GM19438 (cell line): ENCODE data around the gene ORAI2.
"Not testable (repeated sequence)": the region's sequence is repeated elsewhere in the genome, so short reads cannot be mapped to it uniquely, and the experiment has no call there.

ENCODE experiments used
- ATAC-seq: cut with Tn5 transposase; IDR thresholded peaks from one replicate; pipeline ENCODE4 v1.9.1; 2021; ENCODE audit warnings: low read depth; ENCODE audit not compliant: unreplicated experiment

The ORAI2 gene

GRCh38 chr7:102468478-102469350 lies 35.3 kb downstream of the ORAI2 start:
- ATAC-seq, result no peak

DNA sequence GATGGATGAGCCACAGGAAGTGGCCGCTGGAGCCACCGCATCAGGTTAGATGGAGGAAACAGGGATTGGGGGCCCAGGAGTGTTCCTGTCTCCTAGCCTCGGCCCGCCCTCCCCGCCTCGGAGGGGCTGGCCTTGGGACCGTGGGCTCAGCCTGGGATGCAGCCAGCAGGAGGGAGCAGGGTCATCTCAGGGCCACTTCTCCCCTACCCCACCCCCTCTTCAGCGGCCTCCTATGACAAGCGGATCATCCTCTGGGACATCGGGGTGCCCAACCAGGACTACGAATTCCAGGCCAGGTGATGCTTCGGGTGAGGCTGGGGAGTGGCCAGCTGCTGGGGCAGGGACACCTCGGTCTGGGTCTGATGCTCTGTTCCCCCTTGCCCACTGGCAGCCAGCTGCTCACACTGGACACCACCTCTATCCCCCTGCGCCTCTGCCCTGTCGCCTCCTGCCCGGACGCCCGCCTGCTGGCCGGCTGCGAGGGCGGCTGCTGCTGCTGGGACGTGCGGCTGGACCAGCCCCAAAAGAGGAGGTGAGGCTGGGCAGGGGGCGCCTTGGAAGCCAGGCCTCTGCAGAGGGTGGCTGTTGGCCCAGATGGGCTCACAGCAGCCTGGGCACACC lies 36.1 kb downstream of the ORAI2 start:
- no peak for ATAC-seq

DNA sequence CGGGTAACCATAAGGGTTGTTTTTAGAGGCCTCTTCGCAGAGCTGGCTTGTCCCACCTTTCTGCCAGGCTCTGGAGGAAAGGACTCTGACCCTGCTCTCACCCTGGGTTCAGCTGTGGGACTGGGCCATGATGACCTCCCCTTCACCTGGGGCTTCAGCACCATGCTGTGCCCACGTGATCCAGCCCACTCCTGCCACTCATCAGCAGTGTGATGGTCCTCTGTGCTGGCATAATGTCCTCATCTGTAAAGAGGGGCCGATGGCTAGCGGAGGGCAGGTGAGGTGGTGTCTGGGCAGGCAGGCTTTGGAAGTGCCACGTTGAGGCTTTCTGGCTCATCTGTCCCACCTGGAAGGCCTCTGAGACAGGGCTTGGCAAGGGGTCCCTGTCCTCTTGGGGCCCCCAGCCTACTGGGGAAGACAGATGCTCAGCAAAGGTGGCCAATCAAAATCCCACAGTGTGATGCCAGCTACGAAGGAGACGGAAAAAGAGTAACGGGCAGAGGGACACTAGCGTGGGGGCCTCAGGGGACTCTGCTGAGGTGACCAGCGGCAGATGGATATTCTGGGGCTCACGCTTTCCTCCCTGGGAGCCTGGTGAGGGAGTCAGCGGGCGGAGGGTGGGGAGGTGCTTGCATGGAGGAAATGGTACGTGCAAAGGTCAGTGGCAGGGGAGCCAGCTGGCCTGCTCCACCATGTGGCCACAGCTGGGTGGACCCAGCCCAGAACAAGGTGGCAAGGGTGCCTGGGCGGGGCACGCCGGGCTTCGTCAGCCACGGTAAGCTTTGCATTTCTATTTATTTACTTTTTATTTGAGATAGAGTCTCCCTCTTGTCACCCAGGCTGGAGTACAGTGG lies 36.8 kb downstream of the ORAI2 start:
- ATAC-seq, result no peak

DNA sequence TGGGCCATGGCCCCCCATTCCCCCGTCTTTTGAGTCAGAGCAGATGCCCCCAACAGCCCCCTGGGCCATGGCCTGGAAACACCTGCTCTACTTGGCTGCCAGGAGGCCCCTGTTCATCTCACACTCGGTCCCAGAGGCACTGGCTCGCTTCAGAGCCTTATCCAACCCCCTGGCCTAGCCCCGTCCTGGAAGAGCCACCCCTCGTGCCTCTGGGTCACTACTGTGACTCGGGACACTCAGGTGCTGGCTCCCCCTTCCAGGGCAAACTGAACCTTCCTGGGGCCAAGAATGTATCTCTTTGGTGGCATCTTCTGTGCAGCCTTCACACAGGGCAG lies 38.4 kb downstream of the ORAI2 start:
- no peak for ATAC-seq

DNA sequence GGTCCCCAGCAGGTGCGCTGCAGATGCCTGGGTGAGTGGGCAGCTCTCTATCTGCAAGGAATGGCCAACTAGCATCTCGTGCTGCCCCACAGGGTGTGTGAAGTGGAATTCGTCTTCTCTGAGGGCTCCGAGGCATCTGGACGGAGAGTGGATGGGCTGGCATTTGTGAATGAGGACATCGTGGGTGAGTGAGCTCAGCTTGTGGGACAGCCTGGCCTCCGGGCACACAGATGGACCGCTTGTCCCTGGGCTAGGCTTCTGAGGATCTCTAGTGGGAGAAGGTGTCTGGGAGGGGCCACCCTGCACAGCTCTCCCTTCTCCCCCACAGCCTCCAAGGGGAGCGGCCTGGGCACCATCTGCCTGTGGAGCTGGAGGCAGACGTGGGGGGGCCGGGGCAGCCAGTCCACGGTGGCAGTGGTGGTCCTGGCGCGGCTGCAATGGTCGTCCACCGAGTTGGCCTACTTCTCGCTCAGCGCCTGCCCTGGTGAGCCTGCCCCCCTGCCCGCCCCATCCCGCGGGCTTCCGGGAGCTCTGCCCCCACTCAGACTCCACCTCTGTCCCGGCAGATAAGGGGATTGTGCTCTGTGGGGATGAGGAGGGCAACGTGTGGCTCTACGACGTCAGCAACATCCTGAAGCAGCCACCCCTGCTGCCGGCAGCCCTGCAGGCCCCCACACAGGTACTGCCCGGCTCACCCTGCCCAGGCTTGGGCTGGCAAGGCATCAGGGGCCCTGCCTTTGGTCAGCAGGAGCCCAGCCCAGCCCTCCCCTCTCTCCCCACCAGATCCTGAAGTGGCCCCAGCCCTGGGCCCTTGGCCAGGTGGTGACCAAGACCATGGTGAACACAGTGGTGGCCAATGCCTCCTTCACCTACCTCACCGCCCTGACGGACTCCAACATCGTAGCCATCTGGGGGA lies 39.0 kb downstream of the ORAI2 start:
- no peak for ATAC-seq

DNA sequence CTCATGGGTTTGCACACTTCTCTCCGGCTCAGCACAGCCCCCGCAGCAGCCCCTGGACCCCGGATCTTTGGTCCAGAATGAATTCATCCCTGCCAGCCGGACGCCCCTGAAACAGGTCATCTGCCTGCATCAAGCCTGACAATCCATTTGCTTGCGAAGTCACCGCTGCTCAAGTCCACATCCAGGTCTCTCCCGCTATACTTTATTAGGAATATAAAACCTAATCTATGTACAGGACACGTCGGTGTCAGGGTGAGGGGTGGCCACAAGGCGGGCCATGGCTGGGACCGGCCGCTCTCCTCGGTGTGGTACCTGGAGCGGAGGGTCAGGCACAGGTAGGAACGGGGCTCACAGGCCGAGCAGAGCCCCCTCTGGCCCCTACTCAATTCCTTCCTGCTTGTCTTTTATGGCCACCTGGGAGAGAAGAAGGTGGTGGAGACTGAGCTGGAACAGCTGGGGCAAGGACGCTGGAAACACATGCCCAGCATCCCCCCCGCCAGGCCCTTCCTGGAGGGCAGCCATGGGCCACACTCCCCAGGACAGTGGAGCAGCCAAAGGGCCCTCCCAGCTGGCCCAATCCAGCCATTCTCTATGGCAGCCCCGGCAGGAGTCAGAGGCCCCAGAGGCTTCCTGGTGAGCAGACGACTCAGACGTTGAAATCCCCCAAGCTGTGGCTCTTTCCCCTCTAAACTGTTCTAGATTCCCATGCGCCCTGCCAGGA lies 40.1 kb downstream of the ORAI2 start:
- ATAC-seq, result no peak

DNA sequence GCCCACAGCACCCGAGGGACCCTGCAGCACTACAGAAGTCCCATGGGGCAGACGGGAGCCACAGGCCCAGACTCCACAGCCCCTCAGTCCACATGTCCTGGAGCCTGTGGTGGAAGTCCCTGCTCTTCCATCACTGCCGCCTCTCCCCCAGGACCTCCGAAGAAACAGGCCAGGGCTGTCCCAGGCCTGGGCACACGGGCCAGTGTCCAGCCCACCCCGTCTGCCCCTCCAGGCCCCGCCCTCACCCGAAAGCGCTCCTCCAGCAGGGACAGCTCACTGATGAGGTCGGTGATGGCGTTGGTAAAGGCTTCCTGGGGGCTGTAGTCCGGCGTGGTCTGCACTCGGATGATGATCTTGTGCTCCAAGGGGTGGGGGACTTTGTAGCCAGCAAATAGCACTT lies 40.7 kb downstream of the ORAI2 start:
- not testable (repeated sequence) for ATAC-seq

- ATAC-seq, result not testable (repeated sequence)
Measured at GRCh38 chr7:102474736-102475435, 41.5 kb downstream of the ORAI2 start.

GRCh38 chr7:102478314-102479208 lies 45.2 kb downstream of the ORAI2 start, which contains the start of gene POLR2J:
TSS of gene POLR2J (minus strand) at chr7:102478922. CDS start at chr7:102478860, 62 bp downstream.
- peak; percentile 87 for ATAC-seq

DNA sequence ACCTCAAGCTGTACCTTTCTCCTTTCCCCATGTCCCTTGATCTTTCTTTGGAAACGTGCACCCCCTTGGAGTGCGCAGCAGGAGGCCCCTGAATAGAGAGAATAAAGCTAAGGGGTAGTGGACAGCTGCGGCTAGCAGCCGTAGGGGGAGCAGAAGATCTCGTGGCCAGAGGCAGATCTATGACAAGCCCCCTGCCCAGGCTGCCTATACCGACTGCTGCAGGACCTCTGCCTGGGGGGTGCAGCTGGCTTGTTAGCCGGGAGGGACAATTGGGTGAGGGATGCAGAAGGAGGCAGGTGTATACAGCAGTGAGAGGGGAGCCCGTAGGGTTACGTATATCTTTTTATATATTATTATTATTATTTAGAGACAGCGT lies 45.8 kb downstream of the ORAI2 start:
- ATAC-seq, result peak; percentile 39

- ATAC-seq, result not testable (repeated sequence)
Measured at GRCh38 chr7:102479982-102480637, 46.7 kb downstream of the ORAI2 start.

GRCh38 chr7:102481962-102482361 lies 48.6 kb downstream of the ORAI2 start:
- not testable (repeated sequence) for ATAC-seq

DNA sequence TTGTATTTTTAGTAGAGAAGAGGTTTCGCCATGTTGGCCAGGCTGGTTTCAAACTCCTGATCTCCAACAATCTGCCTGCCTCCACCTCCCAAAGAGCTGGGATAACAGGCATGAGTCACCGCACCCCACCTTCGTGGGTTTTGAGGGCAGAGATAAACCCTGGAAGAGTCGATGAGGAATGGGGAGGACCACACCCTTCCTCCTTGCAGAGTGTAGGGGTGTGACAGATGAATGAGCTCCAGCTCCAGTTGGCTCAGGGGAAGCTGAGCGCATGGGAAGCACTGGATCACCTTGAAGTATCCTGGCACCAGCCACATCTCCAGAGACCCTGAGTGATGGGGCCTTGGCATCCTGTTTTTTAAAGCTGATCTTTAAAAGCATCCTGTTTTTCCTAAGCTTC lies 50.9 kb downstream of the ORAI2 start:
- not testable (repeated sequence) for ATAC-seq

DNA sequence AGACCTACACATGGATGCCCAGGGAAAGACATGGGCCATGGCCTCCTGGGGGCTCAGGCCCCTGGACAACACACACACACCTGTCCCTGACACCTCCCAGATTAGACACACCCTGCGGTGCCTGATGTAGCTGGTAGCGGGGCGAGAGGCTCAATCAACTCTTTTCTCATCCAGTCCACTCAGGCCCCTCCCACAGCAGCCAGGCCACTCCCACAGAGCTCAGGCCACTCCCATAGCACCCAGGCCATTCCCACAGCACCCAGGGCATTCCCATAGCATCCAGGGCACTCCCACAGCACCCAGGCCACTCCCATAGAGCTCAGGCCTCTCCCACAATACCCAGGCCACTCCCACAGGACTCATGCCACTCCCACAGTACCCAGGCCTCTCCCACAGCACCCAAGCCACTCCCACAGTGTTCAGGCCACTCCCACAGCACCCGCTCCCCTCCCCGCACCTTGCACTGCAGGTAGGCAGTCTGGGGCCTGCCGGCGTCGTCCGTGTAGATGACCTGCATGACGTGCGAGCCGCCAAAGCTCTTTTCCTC lies 57.2 kb downstream of the ORAI2 start:
- peak; percentile 45 for ATAC-seq

DNA sequence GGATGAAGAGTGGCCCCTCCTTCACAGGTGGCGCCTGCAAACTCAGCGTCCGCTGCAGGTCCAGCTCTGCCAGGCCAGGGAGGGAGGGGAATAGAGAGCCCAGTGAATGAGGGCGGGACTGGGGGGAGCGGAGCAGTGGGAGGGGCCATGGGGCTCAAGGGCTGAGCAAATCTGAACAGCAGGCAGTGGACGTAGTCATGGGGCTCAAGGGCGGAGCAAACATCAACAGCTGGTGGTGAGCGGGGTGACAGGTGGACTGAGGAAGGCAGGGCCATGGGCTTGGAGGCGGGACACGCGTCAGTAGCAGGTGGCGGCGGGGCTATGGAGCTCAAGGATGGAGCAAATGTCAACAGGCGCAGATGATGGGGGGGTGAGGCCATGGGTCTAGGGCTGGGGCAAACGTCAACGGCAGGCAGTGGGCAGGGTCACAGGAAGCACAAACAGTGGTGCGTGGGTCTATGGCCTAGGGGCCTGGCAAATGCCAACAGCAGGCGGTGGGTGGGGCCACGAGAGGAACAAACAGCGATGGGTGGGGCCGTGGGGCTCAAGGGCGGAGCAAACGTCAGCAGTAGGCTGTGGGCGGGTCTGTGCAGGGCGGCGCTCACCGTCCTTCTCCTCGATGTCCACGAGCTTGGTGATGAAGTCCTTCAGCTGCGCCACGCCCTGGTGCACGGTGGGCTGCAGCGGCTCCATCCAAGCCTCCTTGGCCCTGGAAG lies 60.0 kb downstream of the ORAI2 start:
- ATAC-seq, result peak; percentile 28

GRCh38 chr7:102494026-102494425 lies 60.7 kb downstream of the ORAI2 start:
- ATAC-seq, result peak; percentile 7
